ENCODE data around the gene SUMO3. TPM values are rescaled to one million over a fixed set of nuclear protein-coding genes. Genes with fewer than 3 reads are reported as not detected.

SUMO3 gene
- total and polyA plus RNA-seq, 2 of the 4 experiments (the other 2 are of a cell fraction), result 64.9 to 101 TPM

DNA sequence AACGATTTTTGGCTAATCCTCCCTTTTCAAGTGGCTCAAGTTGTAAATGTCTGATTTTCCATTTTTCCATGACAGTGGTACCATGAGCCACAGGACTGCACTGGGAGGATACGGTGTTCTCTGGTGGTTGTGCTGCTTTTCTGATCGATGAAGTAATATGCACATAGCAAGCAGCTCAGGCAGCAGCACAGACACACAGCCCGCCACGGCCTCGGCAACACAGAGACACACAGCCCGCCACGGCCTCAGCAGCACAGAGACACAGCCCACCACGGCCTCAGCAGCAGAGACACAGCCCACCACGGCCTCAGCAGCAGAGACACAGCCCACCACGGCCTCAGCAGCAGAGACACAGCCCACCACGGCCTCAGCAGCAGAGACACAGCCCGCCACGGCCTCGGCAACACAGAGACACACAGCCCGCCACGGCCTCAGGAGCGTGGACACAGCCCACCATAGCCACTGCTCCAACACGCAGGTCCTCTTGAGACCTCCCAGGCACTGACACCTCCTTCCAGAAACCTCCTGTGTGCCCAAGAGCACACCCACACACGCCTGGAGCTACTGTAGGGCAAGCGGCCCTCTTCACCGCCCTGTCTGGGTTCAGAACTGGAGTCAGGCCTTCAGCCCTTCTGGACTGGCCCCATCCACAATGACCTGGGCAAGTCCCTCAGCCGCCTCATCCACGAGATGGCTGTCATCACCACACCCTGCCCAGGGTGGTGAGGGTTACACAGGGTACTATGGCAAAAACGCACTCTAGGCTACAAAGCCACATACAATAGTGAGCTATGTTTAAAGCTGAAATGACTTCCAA is 45.2 kb upstream of the SUMO3 start:
- peaks cover 93% of the 10 kb centered on the region for H4K20me1 ChIP-seq (ENCODE audit: insufficient read depth, low read length)
- peaks cover 20% of the 10 kb centered on the region for H3K4me1 ChIP-seq (ENCODE audit: control insufficient read depth, insufficient read depth, low read length)
- H3K4ac ChIP-seq (ENCODE audit: low read depth, low read length), result no peak overlapping the region
- H2BK20ac ChIP-seq (ENCODE audit: low read depth, low read length), result no peak overlapping the region
- H3K4me2 ChIP-seq (ENCODE audit: low read depth, low read length), result no peak overlapping the region
- CTCF ChIA-PET, result no interaction called here
- no peak overlapping the region for H3K9ac ChIP-seq (ENCODE audit: low read depth, low read length)
- in situ Hi-C loops (cut with MboI; ENCODE audit: low sequenced_read_pairs) (no loop called here), dilution Hi-C loops (cut with HindIII; ENCODE audit: low sequenced_read_pairs, unreplicated experiment) (no loop called here), intact Hi-C loops (cut with micrococcal nuclease) (no loop called here)
- H4K5ac ChIP-seq (ENCODE audit: low read depth, low read length), result no peak overlapping the region
- H2AK5ac ChIP-seq (ENCODE audit: low read depth, low read length), result 0 out of 2 replicates have a peak overlapping the region, but pooled peaks have one; percentile 2
- no peak overlapping the region for H3K14ac ChIP-seq (replicated peaks; ENCODE audit: low read depth, low read length)
- H3K27ac ChIP-seq (ENCODE audit: insufficient read depth, low read length), result no peak overlapping the region
- H2BK15ac ChIP-seq (ENCODE audit: low read depth, low read length), result no peak overlapping the region
- 89% methylated on average over 7 of the region's 25 CpGs; no CpG with 5 or more reads in 1 of the 2 experiments for WGBS, 2 experiments (ENCODE audit: extremely low coverage in 2 of 2, insufficient read length in 1 of 2)
- no peak overlapping the region for H4K91ac ChIP-seq (ENCODE audit: insufficient read depth, low read depth, low read length)
- no peaks in the 10 kb centered on the region for H3K9me3 ChIP-seq (ENCODE audit: control insufficient read depth, insufficient read depth, low read length)
- no peak overlapping the region for H4K8ac ChIP-seq (ENCODE audit: low read depth in 2 of 2, low read length in 2 of 2)
- H3K4me3 ChIP-seq (ENCODE audit: insufficient read depth, low read depth, low read length), result no peak overlapping the region
- BruUV-seq (replicated peaks), result no TSS peak
- no peak overlapping the region for H3K23ac ChIP-seq (ENCODE audit: low read depth, low read length)
- no peak for ATAC-seq (ENCODE audit: low read depth)
- no peak overlapping the region for H3K56ac ChIP-seq (ENCODE audit: extremely low read depth, insufficient read depth, low read length)
- H2BK5ac ChIP-seq (ENCODE audit: low read depth, low read length, poor library complexity, severe bottlenecking), result no peak overlapping the region
- no peak overlapping the region for H2AFZ ChIP-seq (replicated peaks; ENCODE audit: low read length, poor library complexity)
- H3K18ac ChIP-seq (ENCODE audit: low read depth, low read length), result no peak overlapping the region
- H2AK9ac ChIP-seq (replicated peaks; ENCODE audit: low read depth, low read length, poor library complexity), result no peak overlapping the region
- H3K9me1 ChIP-seq (ENCODE audit: insufficient read depth, low read length), result peaks cover 47% of the 10 kb centered on the region
- POLR2A ChIA-PET (ENCODE audit: unreplicated experiment), result no interaction called here
- H2BK120ac ChIP-seq (ENCODE audit: low read depth, low read length), result no peak overlapping the region
- H3K27me3 ChIP-seq (ENCODE audit: control insufficient read depth, insufficient read depth, low read length), result no peaks in the 10 kb centered on the region
- DNase-seq, result no peak
- no peak for TF ChIP-seq RAD21 (IDR thresholded peaks at IDR 0.05; ENCODE audit: low read length)
- TF ChIP-seq, protein P1, sequence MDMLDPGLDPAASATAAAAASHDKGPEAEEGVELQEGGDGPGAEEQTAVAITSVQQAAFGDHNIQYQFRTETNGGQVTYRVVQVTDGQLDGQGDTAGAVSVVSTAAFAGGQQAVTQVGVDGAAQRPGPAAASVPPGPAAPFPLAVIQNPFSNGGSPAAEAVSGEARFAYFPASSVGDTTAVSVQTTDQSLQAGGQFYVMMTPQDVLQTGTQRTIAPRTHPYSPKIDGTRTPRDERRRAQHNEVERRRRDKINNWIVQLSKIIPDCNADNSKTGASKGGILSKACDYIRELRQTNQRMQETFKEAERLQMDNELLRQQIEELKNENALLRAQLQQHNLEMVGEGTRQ (IDR thresholded peaks at IDR 0.05; ENCODE audit: low read depth, low read length), result no peak
- TF ChIP-seq, protein P2, sequence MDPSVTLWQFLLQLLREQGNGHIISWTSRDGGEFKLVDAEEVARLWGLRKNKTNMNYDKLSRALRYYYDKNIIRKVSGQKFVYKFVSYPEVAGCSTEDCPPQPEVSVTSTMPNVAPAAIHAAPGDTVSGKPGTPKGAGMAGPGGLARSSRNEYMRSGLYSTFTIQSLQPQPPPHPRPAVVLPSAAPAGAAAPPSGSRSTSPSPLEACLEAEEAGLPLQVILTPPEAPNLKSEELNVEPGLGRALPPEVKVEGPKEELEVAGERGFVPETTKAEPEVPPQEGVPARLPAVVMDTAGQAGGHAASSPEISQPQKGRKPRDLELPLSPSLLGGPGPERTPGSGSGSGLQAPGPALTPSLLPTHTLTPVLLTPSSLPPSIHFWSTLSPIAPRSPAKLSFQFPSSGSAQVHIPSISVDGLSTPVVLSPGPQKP (IDR thresholded peaks at IDR 0.05; ENCODE audit: borderline replicate concordance, low read depth, low read length), result no peak
- TF ChIP-seq, protein P3, sequence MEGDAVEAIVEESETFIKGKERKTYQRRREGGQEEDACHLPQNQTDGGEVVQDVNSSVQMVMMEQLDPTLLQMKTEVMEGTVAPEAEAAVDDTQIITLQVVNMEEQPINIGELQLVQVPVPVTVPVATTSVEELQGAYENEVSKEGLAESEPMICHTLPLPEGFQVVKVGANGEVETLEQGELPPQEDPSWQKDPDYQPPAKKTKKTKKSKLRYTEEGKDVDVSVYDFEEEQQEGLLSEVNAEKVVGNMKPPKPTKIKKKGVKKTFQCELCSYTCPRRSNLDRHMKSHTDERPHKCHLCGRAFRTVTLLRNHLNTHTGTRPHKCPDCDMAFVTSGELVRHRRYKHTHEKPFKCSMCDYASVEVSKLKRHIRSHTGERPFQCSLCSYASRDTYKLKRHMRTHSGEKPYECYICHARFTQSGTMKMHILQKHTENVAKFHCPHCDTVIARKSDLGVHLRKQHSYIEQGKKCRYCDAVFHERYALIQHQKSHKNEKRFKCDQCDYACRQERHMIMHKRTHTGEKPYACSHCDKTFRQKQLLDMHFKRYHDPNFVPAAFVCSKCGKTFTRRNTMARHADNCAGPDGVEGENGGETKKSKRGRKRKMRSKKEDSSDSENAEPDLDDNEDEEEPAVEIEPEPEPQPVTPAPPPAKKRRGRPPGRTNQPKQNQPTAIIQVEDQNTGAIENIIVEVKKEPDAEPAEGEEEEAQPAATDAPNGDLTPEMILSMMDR (conservative IDR thresholded peaks at IDR 0.05; ENCODE audit: low read depth, low read length), result no peak
- TF ChIP-seq CHD1 (IDR thresholded peaks at IDR 0.05; ENCODE audit: low read depth, low read length), result no peak
- TF ChIP-seq MAFK (IDR thresholded peaks at IDR 0.05; ENCODE audit: low read depth, low read length), result no peak
- no peak for TF ChIP-seq CEBPB (IDR thresholded peaks at IDR 0.05; ENCODE audit: low read depth, low read length)
- TF ChIP-seq POLR2A (IDR thresholded peaks at IDR 0.05; ENCODE audit: low read depth, low read length), result no peak
- no peak for TF ChIP-seq MAZ (IDR thresholded peaks at IDR 0.05; ENCODE audit: borderline replicate concordance, low read depth, low read length)
- H3K36me3 ChIP-seq (ENCODE audit: control insufficient read depth, insufficient read depth, low read length), result peaks cover 56% of the 10 kb centered on the region
- peaks cover 23 to 80% of the 10 kb centered on the region in 2 experiments for H3K79me1 ChIP-seq (ENCODE audit: low read depth in 1 of 2, low read length in 2 of 2)

Measured in IMR-90 (cell line).